Testis (tissue), 2 donors: Measurements from ENCODE around the gene CNGA3.

Source experiments
- POLR2A ChIP-seq: fragments of 450-650 bp; IDR thresholded peaks from one replicate; pipeline ENCODE4 v1.6.1; 2017; ENCODE audit warnings: antibody characterized with exemption, mild to moderate bottlenecking, moderate library complexity
- TF ChIP-seq, protein P1 (sequence below), 3 experiments: fragments of 450-650 bp in 2 of 3; fragments of 200-600 bp in 1 of 3; sonication (generic) in 1 of 3; IDR thresholded peaks; one replicate each; pipeline ENCODE4 v1.5.1; 2016 to 2019; ENCODE audit warnings: antibody characterized with exemption in 3 of 3, mild to moderate bottlenecking in 2 of 3, moderate library complexity in 1 of 3

GRCh38 chr2:98347298-98348065 lies 1.2 kb downstream of the CNGA3 start:
- TF ChIP-seq, protein P1, sequence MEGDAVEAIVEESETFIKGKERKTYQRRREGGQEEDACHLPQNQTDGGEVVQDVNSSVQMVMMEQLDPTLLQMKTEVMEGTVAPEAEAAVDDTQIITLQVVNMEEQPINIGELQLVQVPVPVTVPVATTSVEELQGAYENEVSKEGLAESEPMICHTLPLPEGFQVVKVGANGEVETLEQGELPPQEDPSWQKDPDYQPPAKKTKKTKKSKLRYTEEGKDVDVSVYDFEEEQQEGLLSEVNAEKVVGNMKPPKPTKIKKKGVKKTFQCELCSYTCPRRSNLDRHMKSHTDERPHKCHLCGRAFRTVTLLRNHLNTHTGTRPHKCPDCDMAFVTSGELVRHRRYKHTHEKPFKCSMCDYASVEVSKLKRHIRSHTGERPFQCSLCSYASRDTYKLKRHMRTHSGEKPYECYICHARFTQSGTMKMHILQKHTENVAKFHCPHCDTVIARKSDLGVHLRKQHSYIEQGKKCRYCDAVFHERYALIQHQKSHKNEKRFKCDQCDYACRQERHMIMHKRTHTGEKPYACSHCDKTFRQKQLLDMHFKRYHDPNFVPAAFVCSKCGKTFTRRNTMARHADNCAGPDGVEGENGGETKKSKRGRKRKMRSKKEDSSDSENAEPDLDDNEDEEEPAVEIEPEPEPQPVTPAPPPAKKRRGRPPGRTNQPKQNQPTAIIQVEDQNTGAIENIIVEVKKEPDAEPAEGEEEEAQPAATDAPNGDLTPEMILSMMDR (IDR thresholded peaks at IDR 0.05): no peak
- TF ChIP-seq POLR2A: no peak
